DND-41 (cell line): ENCODE measurements around the gene EGF.

Experiments used
- ATAC-seq: fragments of 200-7000 bp; cut with Tn5 transposase; 3 replicates; pipeline ENCODE4 v1.9.1; 2021; ENCODE audit warnings: low read depth; ENCODE audit not compliant: insufficient read depth
- DNase-seq: peaks from one replicate; pipeline ENCODE4 v3.0.0-alpha.2; 2020
- H2AFZ ChIP-seq: 2 replicates; pipeline ENCODE4 v1.6.0; 2012; ENCODE audit warnings: low read depth, low read length
- H3K27ac ChIP-seq: 2 replicates; pipeline ENCODE4 v1.5.1; 2012; ENCODE audit warnings: low read length, inconsistent platforms
- H3K27me3 ChIP-seq: fragments of 200-600 bp; sonication (generic); 2 replicates; pipeline ENCODE4 v1.6.0; 2012; ENCODE audit warnings: low read length, mild to moderate bottlenecking, inconsistent platforms; ENCODE audit not compliant: insufficient read depth, poor library complexity
- H3K36me3 ChIP-seq: 2 replicates; pipeline ENCODE4 v1.5.1; 2012; ENCODE audit warnings: low read length, inconsistent platforms; ENCODE audit not compliant: insufficient read depth
- H3K4me1 ChIP-seq: 2 replicates; pipeline ENCODE4 v1.5.1; 2012; ENCODE audit warnings: mild to moderate bottlenecking, low read length; ENCODE audit not compliant: insufficient read depth
- H3K4me2 ChIP-seq: 2 replicates; pipeline ENCODE4 v1.6.0; 2012; ENCODE audit warnings: mild to moderate bottlenecking, moderate library complexity, low read length, inconsistent platforms; ENCODE audit not compliant: insufficient read depth
- H3K4me3 ChIP-seq, 2 experiments: fragments of 200-600 bp in 1 of 2; shearing (Covaris generic) in 1 of 2; 2 replicates each; pipeline ENCODE4 v1.5.1; 2012 to 2016; ENCODE audit warnings: inconsistent platforms in 2 of 2, low read length in 2 of 2, mild to moderate bottlenecking in 2 of 2, low read depth in 1 of 2, moderate library complexity in 1 of 2
- H3K79me2 ChIP-seq: 2 replicates; pipeline ENCODE4 v1.6.0; 2012; ENCODE audit warnings: low read length, inconsistent platforms; ENCODE audit not compliant: insufficient read depth
- H3K9ac ChIP-seq: 2 replicates; pipeline ENCODE4 v1.6.0; 2012; ENCODE audit warnings: low read depth, mild to moderate bottlenecking, inconsistent platforms, low read length, moderate library complexity
- H3K9me3 ChIP-seq: 2 replicates; pipeline ENCODE4 v1.5.1; 2012; ENCODE audit warnings: low read length, moderate library complexity, mild to moderate bottlenecking, inconsistent platforms; ENCODE audit not compliant: insufficient read depth, severe bottlenecking
- H4K20me1 ChIP-seq: 2 replicates; pipeline ENCODE4 v1.6.0; 2012; ENCODE audit warnings: low read length; ENCODE audit not compliant: insufficient read depth
- EZH2 ChIP-seq: IDR thresholded peaks from 3 replicates; pipeline ENCODE4 v1.6.1; 2012; ENCODE audit warnings: borderline replicate concordance, low read depth, mild to moderate bottlenecking, moderate library complexity, low read length, inconsistent platforms; ENCODE audit not compliant: severe bottlenecking
- TF ChIP-seq, protein P1 (sequence below): IDR thresholded peaks from 2 replicates; pipeline ENCODE4 v1.5.1; 2012; ENCODE audit warnings: borderline replicate concordance, low read length, moderate library complexity, mild to moderate bottlenecking; ENCODE audit not compliant: poor library complexity, severe bottlenecking; ENCODE audit errors: extremely low read depth

The EGF gene

DNA sequence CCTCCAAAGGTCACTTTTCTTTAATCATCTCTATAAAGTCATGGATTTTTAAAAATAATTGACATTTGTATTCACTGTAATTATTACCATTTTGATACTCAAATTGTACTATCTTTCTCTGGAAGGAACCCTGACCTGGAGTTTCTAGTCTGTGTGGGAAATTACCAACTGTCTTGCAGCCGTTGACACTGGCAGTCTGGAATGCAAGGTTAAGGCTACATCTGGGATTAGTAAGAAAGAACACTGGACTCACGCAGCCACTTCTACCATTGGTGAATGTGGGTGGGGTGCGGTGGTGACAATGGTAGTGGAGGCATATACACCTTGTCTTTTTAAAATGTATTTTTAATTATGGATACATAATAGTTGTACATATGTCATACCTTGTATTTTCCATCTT is 40.9 kb downstream of the EGF start:
- no peaks in the 10 kb centered on the region for H4K20me1 ChIP-seq
- ATAC-seq (no peak), DNase-seq (no peak)
- no peaks in the 10 kb centered on the region for H3K27me3 ChIP-seq
- no peak overlapping the region for H3K4me3 ChIP-seq
- H3K4me2 ChIP-seq: no peak overlapping the region
- no peaks in the 10 kb centered on the region for H3K79me2 ChIP-seq
- no peaks in the 10 kb centered on the region for H3K36me3 ChIP-seq
- H2AFZ ChIP-seq: no peak overlapping the region
- no peaks in the 10 kb centered on the region for H3K9me3 ChIP-seq
- H3K27ac ChIP-seq: no peak overlapping the region
- TF ChIP-seq EZH2: no peak
- TF ChIP-seq, protein P1, sequence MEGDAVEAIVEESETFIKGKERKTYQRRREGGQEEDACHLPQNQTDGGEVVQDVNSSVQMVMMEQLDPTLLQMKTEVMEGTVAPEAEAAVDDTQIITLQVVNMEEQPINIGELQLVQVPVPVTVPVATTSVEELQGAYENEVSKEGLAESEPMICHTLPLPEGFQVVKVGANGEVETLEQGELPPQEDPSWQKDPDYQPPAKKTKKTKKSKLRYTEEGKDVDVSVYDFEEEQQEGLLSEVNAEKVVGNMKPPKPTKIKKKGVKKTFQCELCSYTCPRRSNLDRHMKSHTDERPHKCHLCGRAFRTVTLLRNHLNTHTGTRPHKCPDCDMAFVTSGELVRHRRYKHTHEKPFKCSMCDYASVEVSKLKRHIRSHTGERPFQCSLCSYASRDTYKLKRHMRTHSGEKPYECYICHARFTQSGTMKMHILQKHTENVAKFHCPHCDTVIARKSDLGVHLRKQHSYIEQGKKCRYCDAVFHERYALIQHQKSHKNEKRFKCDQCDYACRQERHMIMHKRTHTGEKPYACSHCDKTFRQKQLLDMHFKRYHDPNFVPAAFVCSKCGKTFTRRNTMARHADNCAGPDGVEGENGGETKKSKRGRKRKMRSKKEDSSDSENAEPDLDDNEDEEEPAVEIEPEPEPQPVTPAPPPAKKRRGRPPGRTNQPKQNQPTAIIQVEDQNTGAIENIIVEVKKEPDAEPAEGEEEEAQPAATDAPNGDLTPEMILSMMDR: no peak
- H3K9ac ChIP-seq: no peak overlapping the region
- H3K4me1 ChIP-seq: no peaks in the 10 kb centered on the region

DNA sequence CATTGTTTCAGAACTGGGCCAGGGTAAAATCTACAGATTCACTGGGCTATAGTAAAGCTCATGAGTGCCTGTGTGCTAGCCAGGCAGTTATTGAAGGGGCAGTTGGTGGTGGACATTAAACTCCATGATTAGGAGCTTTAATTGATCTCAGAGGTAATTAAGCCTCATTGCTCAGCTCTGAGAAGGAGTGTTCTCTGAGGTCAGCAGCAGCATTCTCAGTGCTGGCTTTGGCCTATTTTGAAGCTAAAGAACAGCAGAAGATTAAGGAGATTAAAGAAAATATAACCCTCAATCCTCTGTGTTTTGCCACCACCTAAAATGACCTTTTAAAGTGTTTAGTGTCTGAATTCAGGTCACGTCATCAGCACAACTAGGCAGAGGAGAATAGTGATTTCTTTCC is 42.5 kb downstream of the EGF start:
- no peaks in the 10 kb centered on the region for H3K4me1 ChIP-seq
- no peak overlapping the region for H3K27ac ChIP-seq
- no peaks in the 10 kb centered on the region for H4K20me1 ChIP-seq
- H2AFZ ChIP-seq: no peak overlapping the region
- no peak overlapping the region for H3K9ac ChIP-seq
- ATAC-seq: no peak
- H3K4me3 ChIP-seq: no peak overlapping the region
- H3K4me2 ChIP-seq: no peak overlapping the region
- H3K36me3 ChIP-seq: no peaks in the 10 kb centered on the region
- no peaks in the 10 kb centered on the region for H3K27me3 ChIP-seq
- no peaks in the 10 kb centered on the region for H3K9me3 ChIP-seq
- H3K79me2 ChIP-seq: no peaks in the 10 kb centered on the region
- no peak for DNase-seq
- TF ChIP-seq EZH2: no peak

DNA sequence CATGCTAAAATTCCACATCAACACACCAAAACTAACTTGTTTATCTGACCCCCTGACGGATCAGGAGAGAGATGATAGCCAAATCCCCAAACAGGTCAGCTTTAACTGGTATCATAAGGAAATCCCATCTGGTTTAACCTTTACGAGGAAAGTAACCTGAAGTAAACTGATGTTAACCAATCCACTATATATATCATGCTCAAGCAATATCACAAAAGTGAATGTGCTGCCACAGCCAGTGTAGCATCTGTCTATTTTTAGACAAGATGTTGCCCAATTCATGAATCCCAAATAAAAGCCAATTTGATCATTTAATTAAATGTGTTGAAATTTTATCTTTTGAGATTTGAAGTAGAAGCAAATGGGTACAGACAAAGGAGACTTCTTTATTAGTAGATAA is 44.5 kb downstream of the EGF start:
- H3K4me1 ChIP-seq: no peaks in the 10 kb centered on the region
- no peaks in the 10 kb centered on the region for H3K79me2 ChIP-seq
- no peak overlapping the region for H3K4me2 ChIP-seq
- H3K4me3 ChIP-seq: no peak overlapping the region
- no peak for TF ChIP-seq EZH2
- TF ChIP-seq, protein P1: no peak
- ATAC-seq: no peak
- no peaks in the 10 kb centered on the region for H3K36me3 ChIP-seq
- no peaks in the 10 kb centered on the region for H3K9me3 ChIP-seq
- no peak for DNase-seq
- H3K27me3 ChIP-seq: no peaks in the 10 kb centered on the region
- no peak overlapping the region for H3K27ac ChIP-seq
- H3K9ac ChIP-seq: no peak overlapping the region
- H2AFZ ChIP-seq: no peak overlapping the region
- H4K20me1 ChIP-seq: no peaks in the 10 kb centered on the region

DNA sequence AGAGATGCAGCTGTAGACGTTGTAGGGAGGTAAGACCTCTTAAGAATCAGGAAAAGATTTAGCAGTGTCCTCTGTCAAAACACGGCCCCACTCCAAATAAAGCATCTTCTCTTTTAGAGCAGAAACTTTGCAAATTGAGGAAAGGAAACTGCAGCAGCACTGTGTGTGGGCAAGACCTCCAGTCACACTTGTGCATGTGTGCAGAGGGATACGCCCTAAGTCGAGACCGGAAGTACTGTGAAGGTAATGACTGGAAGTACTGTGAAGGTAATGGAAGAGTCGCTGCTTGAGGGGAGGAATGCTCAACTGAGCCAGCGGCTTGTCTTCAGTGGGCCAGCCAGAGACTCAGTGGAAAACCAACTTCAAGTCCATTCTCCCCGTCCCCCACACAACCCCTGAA is 46.5 kb downstream of the EGF start:
- Histone ChIP-seq H3K79me2 (no peaks in the 10 kb centered on the region), H3K4me1 (no peaks in the 10 kb centered on the region), H3K4me3 (no peak overlapping the region), H3K4me2 (no peak overlapping the region), H3K9ac (no peak overlapping the region), H3K27me3 (peaks cover 4% of the 10 kb centered on the region), H3K36me3 (no peaks in the 10 kb centered on the region), H3K27ac (no peak overlapping the region), H3K9me3 (no peaks in the 10 kb centered on the region), H4K20me1 (no peaks in the 10 kb centered on the region), H2AFZ (no peak overlapping the region)
- ATAC-seq: no peak
- TF ChIP-seq EZH2: no peak
- TF ChIP-seq, protein P1: no peak
- DNase-seq: no peak
